H1 (cell line): Measurements from ENCODE around the gene ABCG8. TPM values are rescaled to one million over a fixed set of nuclear protein-coding genes. Genes with fewer than 3 reads are reported as not detected.

Source experiments
- CTCF ChIA-PET: fragments of 300-600 bp; sonication (Branson Sonifier 250); formaldehyde crosslinking; loops from one replicate; lab custom pipeline; 2021; ENCODE audit not compliant: partially characterized antibody; lab: Charles Lee
- POLR2A ChIA-PET: fragments of 300-600 bp; sonication (Branson Sonifier 250); formaldehyde crosslinking; loops from one replicate; lab custom pipeline; 2021; ENCODE audit warnings: inconsistent platforms; ENCODE audit not compliant: partially characterized antibody; lab: Charles Lee
- DNase-seq, 2 experiments: peaks; one replicate each; pipeline versions ENCODE4 v3.0.0 to v3.0.0-alpha.2; 2010 to 2022; ENCODE audit warnings: low spot score in 2 of 2, low read depth in 1 of 2, mixed read lengths in 1 of 2
- FAIRE-seq: peaks from 2 replicates; lab custom pipeline; 2011; peaks lifted over from hg19 to GRCh38; lab: Jason Lieb, UNC
- H2AFZ ChIP-seq: 2 replicates; pipeline ENCODE4 v1.8.1; 2012; ENCODE audit warnings: low read length, inconsistent platforms
- H2AK5ac ChIP-seq: 2 replicates; pipeline ENCODE4 v1.6.1; 2013; ENCODE audit warnings: low read depth, low read length
- H2BK120ac ChIP-seq: replicated peaks from 2 replicates; pipeline ENCODE3; 2013; ENCODE audit warnings: low read depth, low read length, inconsistent platforms
- H2BK12ac ChIP-seq: 2 replicates; pipeline ENCODE4 v1.6.1; 2013; ENCODE audit warnings: low read depth, low read length
- H2BK15ac ChIP-seq: 2 replicates; pipeline ENCODE4 v1.6.1; 2013; ENCODE audit warnings: low read length
- H2BK20ac ChIP-seq: 2 replicates; pipeline ENCODE4 v1.6.1; 2013; ENCODE audit warnings: low read length
- H2BK5ac ChIP-seq: 2 replicates; pipeline ENCODE4 v1.6.1; 2013; ENCODE audit warnings: low read depth, low read length
- H3K14ac ChIP-seq: 2 replicates; pipeline ENCODE4 v1.6.1; 2013; ENCODE audit warnings: inconsistent platforms; ENCODE audit not compliant: insufficient read length
- H3K18ac ChIP-seq: 2 replicates; pipeline ENCODE4 v1.6.1; 2013; ENCODE audit warnings: low read length; ENCODE audit errors: extremely low read depth
- H3K23ac ChIP-seq: 2 replicates; pipeline ENCODE4 v1.6.1; 2013; ENCODE audit warnings: inconsistent platforms; ENCODE audit not compliant: insufficient read length
- H3K23me2 ChIP-seq: 2 replicates; pipeline ENCODE4 v1.6.1; 2013; ENCODE audit warnings: low read depth, low read length
- H3K27ac ChIP-seq: 2 replicates; pipeline ENCODE4 v1.6.1; 2011; ENCODE audit warnings: low read depth, low read length, inconsistent platforms
- H3K27me3 ChIP-seq, 4 experiments: replicated peaks in 1 of 4; 1 replicate in 1 of 4; 2 replicates in 3 of 4; pipeline versions ENCODE4 v1.6.1 to v1.8.1; 2011 to 2013; ENCODE audit warnings: low read length in 3 of 4, mild to moderate bottlenecking in 3 of 4, inconsistent platforms in 2 of 4, mixed read lengths in 2 of 4, moderate library complexity in 1 of 4; ENCODE audit not compliant: control insufficient read depth in 3 of 4, insufficient read depth in 3 of 4; ENCODE audit errors: extremely low read depth in 1 of 4
- H3K36me3 ChIP-seq, 4 experiments: 2 replicates each; pipeline versions ENCODE4 v1.6.1 to v1.8.1; 2011 to 2013; ENCODE audit warnings: mild to moderate bottlenecking in 4 of 4, low read length in 3 of 4, moderate library complexity in 2 of 4, control low read depth in 1 of 4, inconsistent platforms in 1 of 4; ENCODE audit not compliant: insufficient read depth in 4 of 4, control insufficient read depth in 2 of 4
- H3K4ac ChIP-seq: replicated peaks from 2 replicates; pipeline ENCODE3; 2013; ENCODE audit warnings: low read length, low read depth, mixed read lengths, inconsistent platforms; ENCODE audit not compliant: insufficient read length
- H3K4me1 ChIP-seq, 4 experiments: replicated peaks in 1 of 4; 1 replicate in 1 of 4; 2 replicates in 3 of 4; pipeline versions ENCODE4 v1.6.1 to v1.8.1; 2011 to 2013; ENCODE audit warnings: low read length in 3 of 4, inconsistent platforms in 2 of 4, mixed read lengths in 1 of 4; ENCODE audit not compliant: insufficient read depth in 4 of 4, control insufficient read depth in 3 of 4
- H3K4me2 ChIP-seq, 2 experiments: 2 replicates each; pipeline versions ENCODE4 v1.6.1 to v1.8.1; 2011 to 2013; ENCODE audit warnings: low read depth in 2 of 2, low read length in 2 of 2, control low read depth in 1 of 2, inconsistent platforms in 1 of 2, mild to moderate bottlenecking in 1 of 2; ENCODE audit not compliant: insufficient read depth in 1 of 2
- H3K4me3 ChIP-seq, 4 experiments: fragments of 200-600, 300-600 bp in 1 of 4; sonication (generic), shearing (Covaris generic), sonication (Bioruptor Twin) in 1 of 4; 2 replicates each; pipeline versions ENCODE4 v1.5.1 to v1.8.1; 2011 to 2016; ENCODE audit warnings: low read length in 4 of 4, low read depth in 3 of 4, control low read depth in 2 of 4, inconsistent platforms in 2 of 4, mild to moderate bottlenecking in 2 of 4, mixed read lengths in 1 of 4, moderate library complexity in 1 of 4; ENCODE audit not compliant: insufficient read depth in 2 of 4; ENCODE audit errors: extremely low read depth in 1 of 4
- H3K56ac ChIP-seq: replicated peaks from 2 replicates; pipeline ENCODE3; 2013; ENCODE audit warnings: low read depth, mild to moderate bottlenecking, mixed read lengths, low read length, inconsistent platforms; ENCODE audit not compliant: insufficient read length
- H3K79me1 ChIP-seq: 2 replicates; pipeline ENCODE4 v1.6.1; 2013; ENCODE audit warnings: low read depth, low read length, control low read depth
- H3K79me2 ChIP-seq, 2 experiments: 2 replicates each; pipeline versions ENCODE4 v1.6.1 to v1.8.1; 2012 to 2013; ENCODE audit warnings: low read length in 2 of 2, mild to moderate bottlenecking in 2 of 2, inconsistent platforms in 1 of 2; ENCODE audit not compliant: insufficient read depth in 2 of 2, control insufficient read depth in 1 of 2
- H3K9ac ChIP-seq, 4 experiments: replicated peaks in 1 of 4; 1 replicate in 1 of 4; 2 replicates in 3 of 4; pipeline versions ENCODE4 v1.6.1 to v1.8.1; 2011 to 2013; ENCODE audit warnings: low read depth in 3 of 4, low read length in 3 of 4, control low read depth in 2 of 4, mild to moderate bottlenecking in 2 of 4, moderate library complexity in 2 of 4, inconsistent platforms in 1 of 4; ENCODE audit errors: extremely low read depth in 1 of 4
- H3K9me3 ChIP-seq, 2 experiments: 2 replicates each; pipeline versions ENCODE4 v1.6.1 to v1.8.1; 2012 to 2013; ENCODE audit warnings: mild to moderate bottlenecking in 2 of 2, moderate library complexity in 2 of 2, control low read depth in 1 of 2, inconsistent platforms in 1 of 2, low read depth in 1 of 2, low read length in 1 of 2, mixed read lengths in 1 of 2; ENCODE audit not compliant: insufficient read depth in 2 of 2
- H4K20me1 ChIP-seq, 2 experiments: replicated peaks in 1 of 2; 2 replicates each; pipeline versions ENCODE3 to v1.8.1; 2011 to 2013; ENCODE audit warnings: inconsistent platforms in 2 of 2, low read length in 2 of 2, mild to moderate bottlenecking in 1 of 2; ENCODE audit not compliant: insufficient read depth in 2 of 2, control insufficient read depth in 1 of 2
- H4K5ac ChIP-seq: 2 replicates; pipeline ENCODE4 v1.6.1; 2013; ENCODE audit warnings: low read length, low read depth, mixed read lengths, inconsistent platforms; ENCODE audit not compliant: insufficient read length
- H4K8ac ChIP-seq: 2 replicates; pipeline ENCODE4 v1.8.0; 2013; ENCODE audit warnings: mild to moderate bottlenecking, moderate library complexity, low read length, inconsistent platforms; ENCODE audit not compliant: insufficient read depth; ENCODE audit errors: extremely low read depth
- H4K91ac ChIP-seq: replicated peaks from 2 replicates; pipeline ENCODE3; 2013; ENCODE audit warnings: low read length, mixed read lengths, inconsistent platforms; ENCODE audit not compliant: insufficient read length
- CEBPB ChIP-seq: IDR thresholded peaks from 2 replicates; pipeline ENCODE4 v1.6.1; 2012; ENCODE audit warnings: low read depth, low read length
- CHD1 ChIP-seq: IDR thresholded peaks from 2 replicates; pipeline ENCODE4 v1.6.1; 2012; ENCODE audit warnings: low read depth, low read length, improper control_type of control experiment
- EP300 ChIP-seq, 2 experiments: IDR thresholded peaks; 1 replicate in 1 of 2; 2 replicates in 1 of 2; pipeline ENCODE4 v1.6.1; 2011 to 2012; ENCODE audit warnings: low read depth in 2 of 2, low read length in 2 of 2, mild to moderate bottlenecking in 2 of 2, borderline replicate concordance in 1 of 2, inconsistent platforms in 1 of 2, moderate library complexity in 1 of 2
- EZH2 ChIP-seq: fragments of 200-600 bp; sonication (generic); IDR thresholded peaks from 2 replicates; pipeline ENCODE4 v1.7.1; 2012; ENCODE audit warnings: low read depth, mild to moderate bottlenecking, moderate library complexity, low read length, inconsistent platforms; ENCODE audit not compliant: severe bottlenecking
- KDM5A ChIP-seq: fragments of 200-600 bp; IDR thresholded peaks from 2 replicates; pipeline ENCODE4 v1.7.1; 2012; ENCODE audit warnings: mild to moderate bottlenecking, low read length, inconsistent platforms, mixed read lengths
- RAD21 ChIP-seq, 2 experiments: IDR thresholded peaks in 1 of 2; conservative IDR thresholded peaks in 1 of 2; 2 replicates each; pipeline ENCODE4 v1.6.1; 2011; ENCODE audit warnings: low read depth in 2 of 2, low read length in 2 of 2, improper control_type of control experiment in 1 of 2, inconsistent platforms in 1 of 2, mild to moderate bottlenecking in 1 of 2, moderate library complexity in 1 of 2
- RXRA ChIP-seq: IDR thresholded peaks from 2 replicates; pipeline ENCODE4 v1.6.1; 2011; ENCODE audit warnings: low read depth, mild to moderate bottlenecking, low read length, moderate library complexity; ENCODE audit not compliant: insufficient read depth
- SP4 ChIP-seq: IDR thresholded peaks from 2 replicates; pipeline ENCODE4 v1.6.1; 2012; ENCODE audit warnings: low read length, inconsistent platforms
- TCF12 ChIP-seq: IDR thresholded peaks from 2 replicates; pipeline ENCODE4 v1.6.1; 2011; ENCODE audit warnings: low read depth, mild to moderate bottlenecking, low read length
- USF2 ChIP-seq: IDR thresholded peaks from 2 replicates; pipeline ENCODE4 v1.6.1; 2011; ENCODE audit warnings: low read length, improper control_type of control experiment
- WGBS, 2 experiments: shearing (Covaris generic) in 1 of 2; methylation state at CpG; one replicate each; pipeline versions ENCODE4 v1.1.6 to v1.1.7; 2013 to 2015; ENCODE audit warnings: low lambda C conversion rate in 2 of 2, mixed read lengths in 2 of 2, inconsistent platforms in 1 of 2, low coverage in 1 of 2, missing lambda C conversion rate in 1 of 2; ENCODE audit not compliant: insufficient replicate concordance in 2 of 2, insufficient coverage in 1 of 2, insufficient read length in 1 of 2; ENCODE audit errors: extremely low coverage in 1 of 2, missing lambda C conversion rate in 1 of 2; 5-methylcytosine and 5-hydroxymethylcytosine counted together
- polyA plus RNA-seq, 7 experiments: library from polyadenylated mRNA; depleted of rRNA in 3 of 7; stranded (reverse) in 5 of 7; unstranded in 2 of 7; fragments of >200 nt in 5 of 7; fragments of 200-250 nt in 2 of 7; gene quantifications; 1 replicate in 5 of 7; 2 replicates in 1 of 7; 4 replicates in 1 of 7; pipeline versions ENCODE4 v1.2.1 to v1.2.3, GENCODE V29; 2011 to 2013; ENCODE audit warnings: missing spikeins in 2 of 7, mixed read lengths in 2 of 7
- total RNA-seq: library from RNA; stranded (reverse); fragmentation: NEBNext Ultra II Directional; extraction: Animal tissue kit (Norgen Biotek cat#: 25700); gene quantifications from 2 replicates; pipeline ENCODE4 v1.2.1, GENCODE V29; 2021
- TF ChIP-seq, protein P1 (sequence below): IDR thresholded peaks from 2 replicates; pipeline ENCODE4 v1.6.1; 2012; ENCODE audit warnings: inconsistent platforms

Gene ABCG8
- total and polyA plus RNA-seq, 2 of the 8 experiments (the other 6 are each of a cell fraction or from before 2014, with no cell fraction given) = not detected

- H4K8ac ChIP-seq = no peak overlapping the region
- H3K56ac ChIP-seq = no peak overlapping the region
- H3K27ac ChIP-seq = no peak overlapping the region
- peaks cover 0 to 5% (median 0%) of the 10 kb centered on the region in 4 experiments; a peak in 1 of 7 replicates for H3K4me1 ChIP-seq
- H3K14ac ChIP-seq = no peak overlapping the region
- no peak overlapping the region for H3K4ac ChIP-seq
- H3K23ac ChIP-seq = no peak overlapping the region
- no peak overlapping the region for H3K4me3 ChIP-seq
- ChIA-PET POLR2A (interaction anchor here (0.9 kb wide), 1 partner anchor 114 kb away, joined by 3 read pairs; no protein-coding TSS in a partner anchor), CTCF (interaction anchor here (0.6 to 1.3 kb wide), 2 partner anchors 17 to 85 kb away, joined by 3 read pairs; no protein-coding TSS in a partner anchor)
- DNase-seq (no peak), FAIRE-seq (no peak)
- no peaks in the 10 kb centered on the region for H3K36me3 ChIP-seq
- H4K91ac ChIP-seq = no peak overlapping the region
- 78% methylated on average over 9 of the region's 9 CpGs; no CpG with 5 or more reads in 1 of the 2 experiments for WGBS, 2 experiments
- no peak overlapping the region for H3K18ac ChIP-seq
- no peak overlapping the region for H3K9ac ChIP-seq
- no peak overlapping the region for H2BK12ac ChIP-seq
- no peaks in the 10 kb centered on the region for H3K79me1 ChIP-seq
- no peak overlapping the region for H3K4me2 ChIP-seq
- no peaks in the 10 kb centered on the region for H3K23me2 ChIP-seq
- H2AK5ac ChIP-seq = no peak overlapping the region
- H3K79me2 ChIP-seq = no peaks in the 10 kb centered on the region
- no peak overlapping the region for H2AFZ ChIP-seq
- no peak overlapping the region for H2BK20ac ChIP-seq
- no peaks in the 10 kb centered on the region for H3K27me3 ChIP-seq
- H2BK15ac ChIP-seq = no peak overlapping the region
- H2BK120ac ChIP-seq = no peak overlapping the region
- no peaks in the 10 kb centered on the region for H4K20me1 ChIP-seq
- no peak overlapping the region for H4K5ac ChIP-seq
- H2BK5ac ChIP-seq = no peak overlapping the region
- H3K9me3 ChIP-seq = no peaks in the 10 kb centered on the region
- no peak for TF ChIP-seq EP300 (IDR thresholded peaks at IDR 0.05; ENCODE audit: borderline replicate concordance in 1 of 2, low read depth in 2 of 2, low read length in 2 of 2)
- no peak for TF ChIP-seq RXRA
- TF ChIP-seq TCF12 = no peak
- TF ChIP-seq CHD1 = no peak
- no peak for TF ChIP-seq CEBPB
- no peak for TF ChIP-seq USF2
- TF ChIP-seq EZH2 = no peak
- TF ChIP-seq, protein P1, sequence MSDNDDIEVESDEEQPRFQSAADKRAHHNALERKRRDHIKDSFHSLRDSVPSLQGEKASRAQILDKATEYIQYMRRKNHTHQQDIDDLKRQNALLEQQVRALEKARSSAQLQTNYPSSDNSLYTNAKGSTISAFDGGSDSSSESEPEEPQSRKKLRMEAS = no peak
- TF ChIP-seq SP4 = no peak
- no peak for TF ChIP-seq KDM5A
- no peak for TF ChIP-seq RAD21 (IDR thresholded peaks at IDR 0.05 in 1 of 2, conservative IDR thresholded peaks at IDR 0.05 in 1 of 2; ENCODE audit: low read depth in 2 of 2, low read length in 2 of 2)
Measured at GRCh38 chr2:43880471-43880870, 41.7 kb downstream of the ABCG8 start.
